Liver (tissue), 9 donors: ENCODE measurements around the gene AMIGO2. TPM values are rescaled to one million over a fixed set of nuclear protein-coding genes. Genes with fewer than 3 reads are reported as not detected.

Experiments used
- DNase-seq: peaks from one replicate; pipeline ENCODE4 v3.0.0-alpha.2; 2017; ENCODE audit warnings: low spot score
- H3K27ac ChIP-seq, 2 donors: one replicate each; pipeline ENCODE4 v1.7.0; 2013; ENCODE audit warnings: inconsistent platforms in 2 of 2, low read length in 2 of 2, control low read depth in 1 of 2, low read depth in 1 of 2, mild to moderate bottlenecking in 1 of 2
- H3K27me3 ChIP-seq, 4 donors: one replicate each; pipeline versions ENCODE4 v1.6.1 to v1.7.0; 2013; ENCODE audit warnings: low read length in 3 of 4, inconsistent platforms in 1 of 4, mild to moderate bottlenecking in 1 of 4, moderate library complexity in 1 of 4; ENCODE audit not compliant: control insufficient read depth in 4 of 4, insufficient read depth in 4 of 4
- H3K36me3 ChIP-seq, 4 donors: one replicate each; pipeline versions ENCODE4 v1.6.1 to v1.7.0; 2013; ENCODE audit warnings: low read length in 3 of 4, mild to moderate bottlenecking in 3 of 4, low read depth in 1 of 4, moderate library complexity in 1 of 4; ENCODE audit not compliant: control insufficient read depth in 4 of 4, insufficient read depth in 3 of 4
- H3K4me1 ChIP-seq, 4 donors: one replicate each; pipeline versions ENCODE4 v1.6.1 to v1.7.0; 2013; ENCODE audit warnings: low read length in 3 of 4, mild to moderate bottlenecking in 3 of 4, moderate library complexity in 1 of 4; ENCODE audit not compliant: control insufficient read depth in 4 of 4, insufficient read depth in 4 of 4
- H3K4me3 ChIP-seq, 3 donors: one replicate each; pipeline versions ENCODE4 v1.6.1 to v1.7.0; 2013; ENCODE audit warnings: low read length in 3 of 3, control low read depth in 1 of 3, low read depth in 1 of 3, mild to moderate bottlenecking in 1 of 3
- H3K9ac ChIP-seq, 2 donors: one replicate each; pipeline ENCODE4 v1.7.0; 2013; ENCODE audit warnings: low read length in 2 of 2, mild to moderate bottlenecking in 2 of 2, moderate library complexity in 2 of 2, control low read depth in 1 of 2, low read depth in 1 of 2
- H3K9me3 ChIP-seq, 4 donors: one replicate each; pipeline versions ENCODE4 v1.6.1 to v1.7.0; 2013; ENCODE audit warnings: low read length in 3 of 4; ENCODE audit not compliant: control insufficient read depth in 4 of 4
- ATF3 ChIP-seq: IDR thresholded peaks from 2 replicates; pipeline ENCODE4 v1.6.1; 2016; ENCODE audit warnings: antibody characterized with exemption
- CTCF ChIP-seq: fragments of 150-350 bp; IDR thresholded peaks from 2 replicates; pipeline ENCODE4 v1.5.1; 2017; ENCODE audit warnings: improper control_type of control experiment, low read depth, low read length; ENCODE audit not compliant: missing input control
- EGR1 ChIP-seq, 2 donors: IDR thresholded peaks; 2 replicates each; pipeline ENCODE4 v1.6.1; 2016 to 2018; ENCODE audit warnings: antibody characterized with exemption in 2 of 2, low read depth in 2 of 2
- FOXA1 ChIP-seq: IDR thresholded peaks from 2 replicates; pipeline ENCODE4 v1.6.1; 2016; ENCODE audit warnings: antibody characterized with exemption
- FOXA2 ChIP-seq: IDR thresholded peaks from 2 replicates; pipeline ENCODE4 v1.6.1; 2016; ENCODE audit warnings: antibody characterized with exemption
- GABPA ChIP-seq, 2 donors: IDR thresholded peaks in 1 of 2; conservative IDR thresholded peaks in 1 of 2; 2 replicates each; pipeline ENCODE4 v1.6.1; 2016; ENCODE audit warnings: antibody characterized with exemption in 2 of 2, mild to moderate bottlenecking in 1 of 2, moderate library complexity in 1 of 2
- HNF4A ChIP-seq, 2 donors: conservative IDR thresholded peaks; 2 replicates each; pipeline ENCODE4 v1.6.1; 2016; ENCODE audit warnings: antibody characterized with exemption in 2 of 2, mild to moderate bottlenecking in 2 of 2
- HNF4G ChIP-seq: IDR thresholded peaks from 2 replicates; pipeline ENCODE4 v1.6.1; 2016; ENCODE audit warnings: antibody characterized with exemption
- MAX ChIP-seq: IDR thresholded peaks from 2 replicates; pipeline ENCODE4 v1.6.1; 2016; ENCODE audit warnings: antibody characterized with exemption
- NR2F2 ChIP-seq: IDR thresholded peaks from 2 replicates; pipeline ENCODE4 v1.6.1; 2016; ENCODE audit warnings: antibody characterized with exemption
- RAD21 ChIP-seq, 2 donors: IDR thresholded peaks; 2 replicates each; pipeline ENCODE4 v1.6.1; 2016; ENCODE audit warnings: antibody characterized with exemption in 2 of 2, mild to moderate bottlenecking in 2 of 2
- REST ChIP-seq: IDR thresholded peaks from 2 replicates; pipeline ENCODE4 v1.6.1; 2016; ENCODE audit warnings: antibody characterized with exemption, mild to moderate bottlenecking
- SP1 ChIP-seq: IDR thresholded peaks from 2 replicates; pipeline ENCODE4 v1.6.1; 2018; ENCODE audit warnings: antibody characterized with exemption, mild to moderate bottlenecking
- TAF1 ChIP-seq: conservative IDR thresholded peaks from 2 replicates; pipeline ENCODE4 v1.6.1; 2016; ENCODE audit warnings: antibody characterized with exemption, mild to moderate bottlenecking
- YY1 ChIP-seq: IDR thresholded peaks from 2 replicates; pipeline ENCODE4 v1.6.1; 2016; ENCODE audit warnings: antibody characterized with exemption, mild to moderate bottlenecking
- ZBTB33 ChIP-seq: IDR thresholded peaks from 2 replicates; pipeline ENCODE4 v1.6.1; 2016; ENCODE audit warnings: antibody characterized with exemption
- WGBS: extraction: QIAGEN DNeasy Blood & Tissue Kit; methylation state at CpG from one replicate; pipeline ENCODE4 v1.1.7; 2013; 5-methylcytosine and 5-hydroxymethylcytosine counted together
- polyA plus RNA-seq, 2 donors: library from polyadenylated mRNA; stranded (reverse) in 1 of 2; unstranded in 1 of 2; fragments of 200-250 nt in 1 of 2; fragments of >200 nt in 1 of 2; fragmentation: Nextera tagmentation in 1 of 2; extraction: Ambion mirVana in 1 of 2; gene quantifications; one replicate each; pipeline versions ENCODE4 v1.2.1 to v1.2.3, GENCODE V29; 2013 to 2015
- total RNA-seq, 2 donors: library from RNA; depleted of rRNA; stranded (reverse); fragments of >200 nt; gene quantifications; one replicate each; pipeline ENCODE4 v1.2.3, GENCODE V29; 2014
- donor health status: healthy.
- donor health status: healthy.
- donor health status: healthy.
- donor health status: healthy.
- donor health status: healthy.

Gene AMIGO2
- total and polyA plus RNA-seq, 4 donors = 1.2 to 3.5 (median 2.3) TPM

GRCh38 chr12:47111854-47112253 lies 32.1 kb upstream of the AMIGO2 start:
- H3K27ac ChIP-seq = no peak overlapping the region
- H3K9me3 ChIP-seq = no peaks in the 10 kb centered on the region
- H3K9ac ChIP-seq = no peak overlapping the region
- DNase-seq = no peak
- H3K27me3 ChIP-seq = no peaks in the 10 kb centered on the region
- no peak overlapping the region for H3K4me3 ChIP-seq
- H3K4me1 ChIP-seq = no peaks in the 10 kb centered on the region
- TF ChIP-seq TAF1 (no peak), GABPA (IDR thresholded peaks at IDR 0.05 in 1 of 2, conservative IDR thresholded peaks at IDR 0.05 in 1 of 2) (no peak), FOXA2 (no peak), REST (no peak), EGR1 (IDR thresholded peaks at IDR 0.05; ENCODE audit: low read depth in 2 of 2) (no peak), SP1 (no peak), MAX (no peak), HNF4G (no peak), ATF3 (no peak), HNF4A (conservative IDR thresholded peaks at IDR 0.05) (no peak), FOXA1 (no peak), RAD21 (IDR thresholded peaks at IDR 0.05) (no peak), YY1 (no peak), CTCF (no peak), ZBTB33 (no peak), NR2F2 (no peak)
- no peaks in the 10 kb centered on the region for H3K36me3 ChIP-seq
- WGBS = 91% methylated on average over 6 of the region's 6 CpGs

- 95% methylated on average over 2 of the region's 2 CpGs for WGBS
- no peak overlapping the region for H3K9ac ChIP-seq
- TF ChIP-seq SP1 (no peak), CTCF (no peak), HNF4A (conservative IDR thresholded peaks at IDR 0.05) (no peak), TAF1 (no peak), ATF3 (no peak)
These were observed 31.6 kb upstream of the AMIGO2 start for GRCh38 chr12:47111392-47111778.

More at GRCh38 chr12:47111392-47111778, 31.6 kb upstream of the AMIGO2 start:
- Histone ChIP-seq H3K4me3 (no peak overlapping the region), H3K36me3 (no peaks in the 10 kb centered on the region), H3K27me3 (no peaks in the 10 kb centered on the region), H3K4me1 (no peaks in the 10 kb centered on the region), H3K9me3 (no peaks in the 10 kb centered on the region), H3K27ac (no peak overlapping the region)
- no peak for DNase-seq
